Measurements from ENCODE around the gene TGM4. TPM values are rescaled to one million over a fixed set of nuclear protein-coding genes. Genes with fewer than 3 reads are reported as not detected.
"Not testable (repeated sequence)": the region's sequence is repeated elsewhere in the genome, so short reads cannot be mapped to it uniquely, and the experiment has no call there.

The TGM4 gene
- total and polyA plus RNA-seq, 9 of the 15 experiments (the other 6 are each of a cell fraction or from before 2014, with no cell fraction given), result not detected

- no peak for TF ChIP-seq ZBTB33 (CRISPR knock-in tag; IDR thresholded peaks at IDR 0.05)
- TF ChIP-seq CREB3L1 (IDR thresholded peaks at IDR 0.05; ENCODE audit: borderline replicate concordance, low read depth), result no peak
- TF ChIP-seq NUFIP1 (IDR thresholded peaks at IDR 0.05; ENCODE audit: partially characterized antibody), result no peak
- no peak for TF ChIP-seq RBM25 (IDR thresholded peaks at IDR 0.05; ENCODE audit: low read depth, low read length, severe bottlenecking)
- TF ChIP-seq SRSF9 (IDR thresholded peaks at IDR 0.05; ENCODE audit: borderline replicate concordance, low read depth, low read length), result no peak
- no peak for TF ChIP-seq TRIM28 (IDR thresholded peaks at IDR 0.05)
- no peak for TF ChIP-seq JUND (IDR thresholded peaks at IDR 0.05; ENCODE audit: borderline replicate concordance, low read depth, low read length)
- TF ChIP-seq JUND (tag; IDR thresholded peaks at IDR 0.05; ENCODE audit: borderline replicate concordance, low read depth, low read length), result no peak
Measured at GRCh38 chr3:44948239-44948638, 73.8 kb downstream of the TGM4 start (continued).

GRCh38 chr3:44949770-44950169 lies 75.4 kb downstream of the TGM4 start:
- ATAC-seq; H3K4me1 ChIP-seq (replicated peaks in 1 of 2; ENCODE audit: control insufficient read depth in 2 of 2, insufficient read depth in 2 of 2, low read length in 2 of 2); H3K9ac ChIP-seq (ENCODE audit: insufficient read depth in 1 of 2, low read depth in 2 of 2, low read length in 2 of 2); H3K9me3 ChIP-seq (replicated peaks; ENCODE audit: control insufficient read depth, insufficient read depth, low read depth, low read length); H3K9me1 ChIP-seq (ENCODE audit: control insufficient read depth, insufficient read depth, low read length); in situ Hi-C loops (cut with MboI); H3K4me2 ChIP-seq (ENCODE audit: insufficient read depth, low read length); BruUV-seq (replicated peaks); DNase-seq (ENCODE audit: extremely low read depth in 1 of 4, low spot score in 3 of 4); FAIRE-seq; H2AFZ ChIP-seq (ENCODE audit: low read depth, low read length); H3K27me3 ChIP-seq (ENCODE audit: control insufficient read depth in 2 of 2, insufficient read depth in 2 of 2, low read length in 2 of 2); H3K4me3 ChIP-seq; intact Hi-C loops (cut with micrococcal nuclease); H3K79me2 ChIP-seq (ENCODE audit: control insufficient read depth, insufficient read depth, low read length); H3K27ac ChIP-seq (ENCODE audit: extremely low read depth, low read depth, low read length); H4K20me1 ChIP-seq (replicated peaks; ENCODE audit: control insufficient read depth, insufficient read depth, low read length); CTCF ChIA-PET (ENCODE audit: low intra/inter-chr PET ratio): not testable (repeated sequence)
- WGBS (ENCODE audit: insufficient coverage, low coverage, missing lambda C conversion rate), result 89% methylated on average over 4 of the region's 4 CpGs
- TF ChIP-seq ZNF121 (CRISPR knock-in tag; conservative IDR thresholded peaks at IDR 0.05), result peak; percentile 77
- H3K36me3 ChIP-seq (ENCODE audit: control insufficient read depth, insufficient read depth, low read length), result peaks cover 23% of the 10 kb centered on the region; the same call in 2 of the 3 replicates
- POLR2A ChIA-PET, result interaction anchor here (0.8 kb wide), 2 partner anchors 18 to 34 kb away, joined by 4 read pairs; no protein-coding TSS in a partner anchor
